Neural progenitor cell (in vitro differentiated cells): Measurements from ENCODE around the gene CALHM2. TPM values are rescaled to one million over a fixed set of nuclear protein-coding genes. Genes with fewer than 3 reads are reported as not detected.
A peak's percentile ranks its signal among the peaks of the same experiment; 100 is the strongest.

Source experiments
- DNase-seq: peaks from one replicate; pipeline ENCODE4 v3.0.0-alpha.2; 2016; ENCODE audit warnings: low spot score
- H2AFZ ChIP-seq: fragments of 200-600 bp; sonication (generic); replicated peaks from 2 replicates; pipeline ENCODE4 v1.6.1; 2016; ENCODE audit warnings: antibody characterized with exemption
- H3F3A ChIP-seq: fragments of 200-600 bp; sonication (generic); 2 replicates; pipeline ENCODE4 v1.6.1; 2016; ENCODE audit warnings: antibody characterized with exemption, low read depth
- H3K27ac ChIP-seq: fragments of 200-600 bp; sonication (generic); 2 replicates; pipeline ENCODE4 v1.5.1; 2016; ENCODE audit warnings: mild to moderate bottlenecking
- H3K27me3 ChIP-seq: fragments of 200-600 bp; sonication (generic); 2 replicates; pipeline ENCODE4 v1.6.1; 2016; ENCODE audit warnings: mild to moderate bottlenecking, moderate library complexity
- H3K36me3 ChIP-seq: fragments of 200-600 bp; sonication (generic); 2 replicates; pipeline ENCODE4 v1.5.1; 2016
- H3K4me1 ChIP-seq: fragments of 200-600 bp; sonication (generic); 2 replicates; pipeline ENCODE4 v1.6.1; 2016; ENCODE audit warnings: mixed run types
- H3K4me2 ChIP-seq: fragments of 200-600 bp; sonication (generic); 2 replicates; pipeline ENCODE4 v1.6.1; 2016
- H3K4me3 ChIP-seq: fragments of 200-600 bp; sonication (generic); 2 replicates; pipeline ENCODE4 v1.5.1; 2016
- H3K79me2 ChIP-seq: fragments of 200-600 bp; sonication (generic); 2 replicates; pipeline ENCODE4 v1.6.1; 2016; ENCODE audit warnings: low read depth
- H3K9ac ChIP-seq: fragments of 200-600 bp; sonication (generic); 2 replicates; pipeline ENCODE4 v1.6.1; 2016
- H3K9me3 ChIP-seq: fragments of 200-600 bp; sonication (generic); 2 replicates; pipeline ENCODE4 v1.5.1; 2016; ENCODE audit warnings: low read depth
- H4K20me1 ChIP-seq: fragments of 200-600 bp; sonication (generic); 2 replicates; pipeline ENCODE4 v1.6.1; 2016; ENCODE audit warnings: low read depth
- H3K27ac Mint-ChIP-seq: 3 replicates; pipeline ENCODE4 v1.8.0; 2021; ENCODE audit warnings: mixed read lengths
- H3K27me3 Mint-ChIP-seq: 2 replicates; pipeline ENCODE4 v1.8.0; 2022; ENCODE audit warnings: low read depth, mild to moderate bottlenecking, inconsistent platforms, moderate library complexity, mixed read lengths; ENCODE audit not compliant: insufficient read depth
- H3K36me3 Mint-ChIP-seq: 3 replicates; pipeline ENCODE4 v1.8.0; 2021; ENCODE audit warnings: mixed read lengths
- H3K4me1 Mint-ChIP-seq: 3 replicates; pipeline ENCODE4 v1.8.0; 2021; ENCODE audit warnings: mixed read lengths
- H3K4me3 Mint-ChIP-seq: 3 replicates; pipeline ENCODE4 v1.8.0; 2021; ENCODE audit warnings: mild to moderate bottlenecking, moderate library complexity, mixed read lengths
- H3K9me3 Mint-ChIP-seq: 3 replicates; pipeline ENCODE4 v1.8.0; 2020; ENCODE audit warnings: mixed read lengths
- EZH2 ChIP-seq: fragments of 200-600 bp; sonication (generic); IDR thresholded peaks from 2 replicates; pipeline ENCODE4 v1.6.1; 2017; ENCODE audit warnings: antibody characterized with exemption, mild to moderate bottlenecking, moderate library complexity
- EZH2phosphoT487 ChIP-seq: fragments of 200-600 bp; sonication (generic); IDR thresholded peaks from 2 replicates; pipeline ENCODE4 v1.6.1; 2017; ENCODE audit warnings: antibody characterized with exemption
- total RNA-seq: library from RNA; depleted of rRNA; stranded (reverse); fragments of >200 nt; gene quantifications from 2 replicates; pipeline ENCODE4 v1.2.3, GENCODE V29; 2015; ENCODE audit warnings: low replicate concordance
- TF ChIP-seq, protein P1 (sequence below): fragments of 200-600 bp; sonication (generic); IDR thresholded peaks from 2 replicates; pipeline ENCODE4 v1.5.1; 2017; ENCODE audit warnings: antibody characterized with exemption, mild to moderate bottlenecking

Gene CALHM2
- total RNA-seq, 1 donor from 2014 or later: not detected

DNA sequence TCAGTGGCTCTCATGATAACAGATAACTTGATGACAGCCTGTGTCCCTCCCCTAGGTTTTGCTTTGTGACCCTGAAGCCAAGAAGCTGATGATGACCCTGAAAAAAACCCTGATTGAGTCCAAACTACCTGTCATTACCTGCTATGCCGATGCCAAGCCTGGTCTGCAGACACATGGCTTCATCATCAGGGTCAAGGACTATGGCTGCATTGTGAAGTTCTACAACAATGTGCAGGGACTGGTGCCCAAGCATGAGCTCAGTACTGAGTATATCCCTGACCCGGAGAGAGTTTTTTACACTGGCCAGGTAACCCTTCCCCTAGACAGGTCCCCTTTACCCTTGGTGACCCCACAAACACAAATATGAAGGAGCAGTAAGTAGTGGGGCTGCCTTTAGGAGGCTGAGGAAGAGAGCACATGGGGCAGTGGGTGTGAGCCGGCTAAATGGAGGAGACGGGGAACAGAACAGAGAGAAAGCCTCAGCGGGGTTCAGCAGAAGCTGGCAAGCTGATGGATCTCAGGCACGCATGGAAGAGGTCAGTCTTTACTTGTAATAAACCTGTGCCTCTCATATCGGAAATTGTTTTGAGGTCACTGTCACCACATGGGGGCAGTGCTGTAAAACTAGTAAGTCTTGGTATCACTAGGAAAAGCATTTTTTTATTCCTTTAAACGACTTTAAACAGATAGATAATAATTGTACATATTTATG lies 35.6 kb downstream of the CALHM2 start:
- Mint-ChIP-seq H3K4me3 (no peak overlapping the region), H3K36me3 (peaks cover 31% of the 10 kb centered on the region), H3K27ac (no peak overlapping the region), H3K27me3 (no peaks in the 10 kb centered on the region), H3K4me1 (no peaks in the 10 kb centered on the region), H3K9me3 (no peaks in the 10 kb centered on the region)
- H4K20me1 ChIP-seq: no peaks in the 10 kb centered on the region
- no peak overlapping the region for H3K27ac ChIP-seq
- no peaks in the 10 kb centered on the region for H3K4me1 ChIP-seq
- TF ChIP-seq, protein P1, sequence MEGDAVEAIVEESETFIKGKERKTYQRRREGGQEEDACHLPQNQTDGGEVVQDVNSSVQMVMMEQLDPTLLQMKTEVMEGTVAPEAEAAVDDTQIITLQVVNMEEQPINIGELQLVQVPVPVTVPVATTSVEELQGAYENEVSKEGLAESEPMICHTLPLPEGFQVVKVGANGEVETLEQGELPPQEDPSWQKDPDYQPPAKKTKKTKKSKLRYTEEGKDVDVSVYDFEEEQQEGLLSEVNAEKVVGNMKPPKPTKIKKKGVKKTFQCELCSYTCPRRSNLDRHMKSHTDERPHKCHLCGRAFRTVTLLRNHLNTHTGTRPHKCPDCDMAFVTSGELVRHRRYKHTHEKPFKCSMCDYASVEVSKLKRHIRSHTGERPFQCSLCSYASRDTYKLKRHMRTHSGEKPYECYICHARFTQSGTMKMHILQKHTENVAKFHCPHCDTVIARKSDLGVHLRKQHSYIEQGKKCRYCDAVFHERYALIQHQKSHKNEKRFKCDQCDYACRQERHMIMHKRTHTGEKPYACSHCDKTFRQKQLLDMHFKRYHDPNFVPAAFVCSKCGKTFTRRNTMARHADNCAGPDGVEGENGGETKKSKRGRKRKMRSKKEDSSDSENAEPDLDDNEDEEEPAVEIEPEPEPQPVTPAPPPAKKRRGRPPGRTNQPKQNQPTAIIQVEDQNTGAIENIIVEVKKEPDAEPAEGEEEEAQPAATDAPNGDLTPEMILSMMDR: peak; percentile 64
- no peak for TF ChIP-seq EZH2phosphoT487
- peak; percentile 59 for DNase-seq
- peaks cover 12% of the 10 kb centered on the region for H3K36me3 ChIP-seq
- no peaks in the 10 kb centered on the region for H3K27me3 ChIP-seq
- H3F3A ChIP-seq: no peaks in the 10 kb centered on the region
- H3K79me2 ChIP-seq: no peaks in the 10 kb centered on the region
- H3K9me3 ChIP-seq: no peaks in the 10 kb centered on the region
- H3K9ac ChIP-seq: no peak overlapping the region
- no peak overlapping the region for H2AFZ ChIP-seq
- H3K4me3 ChIP-seq: no peak overlapping the region
- no peak overlapping the region for H3K4me2 ChIP-seq

DNA sequence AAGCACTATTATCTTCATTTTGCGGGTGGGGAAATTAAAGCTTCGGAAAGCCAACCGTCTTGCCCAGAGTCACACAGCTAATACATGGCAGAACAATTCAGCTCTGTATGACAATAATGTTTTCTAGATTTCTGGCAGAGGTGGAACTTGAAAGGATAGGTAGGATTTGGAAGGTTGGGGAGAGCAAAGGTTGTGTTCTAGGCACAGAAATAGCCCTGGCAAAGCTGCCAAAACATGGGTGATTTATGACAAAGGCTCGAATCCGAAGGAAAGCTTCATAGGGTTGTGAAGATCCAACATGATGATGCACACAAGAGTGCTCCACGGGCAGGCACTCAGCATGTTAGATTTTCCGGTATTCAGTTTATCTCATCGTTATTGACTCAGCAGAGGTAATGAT lies 36.6 kb downstream of the CALHM2 start:
- Histone ChIP-seq H3F3A (no peaks in the 10 kb centered on the region), H3K36me3 (peaks cover 12% of the 10 kb centered on the region), H3K27me3 (no peaks in the 10 kb centered on the region), H2AFZ (no peak overlapping the region), H3K9me3 (no peaks in the 10 kb centered on the region), H3K4me2 (no peak overlapping the region), H3K27ac (no peak overlapping the region), H3K79me2 (no peaks in the 10 kb centered on the region), H4K20me1 (no peaks in the 10 kb centered on the region), H3K4me3 (no peak overlapping the region), H3K9ac (no peak overlapping the region), H3K4me1 (no peaks in the 10 kb centered on the region)
- H3K36me3 Mint-ChIP-seq: peaks cover 27% of the 10 kb centered on the region
- H3K9me3 Mint-ChIP-seq: no peaks in the 10 kb centered on the region
- no peaks in the 10 kb centered on the region for H3K27me3 Mint-ChIP-seq
- H3K4me3 Mint-ChIP-seq: no peak overlapping the region
- H3K27ac Mint-ChIP-seq: no peak overlapping the region
- H3K4me1 Mint-ChIP-seq: no peaks in the 10 kb centered on the region
- no peak for TF ChIP-seq EZH2phosphoT487
- TF ChIP-seq, protein P1: no peak
- no peak for TF ChIP-seq EZH2
- no peak for DNase-seq

DNA sequence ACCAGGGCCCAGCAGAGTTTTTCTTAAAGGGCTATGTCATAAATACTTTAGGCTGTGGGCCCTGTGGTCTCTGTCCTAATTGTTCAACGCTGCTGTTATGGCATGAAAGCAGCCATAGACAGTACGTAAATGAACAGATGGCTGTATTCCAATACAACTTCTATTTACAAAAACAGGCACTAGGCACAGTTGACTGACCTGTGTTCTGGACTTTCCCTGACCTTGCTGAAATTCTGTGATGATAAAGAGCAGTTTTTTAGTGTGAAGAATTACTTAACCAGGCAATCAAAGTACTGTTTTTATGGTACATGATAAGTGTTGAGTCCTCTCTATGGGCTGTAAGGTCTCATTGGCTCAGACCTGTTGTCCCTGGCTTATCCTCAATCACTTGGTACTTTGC lies 38.6 kb downstream of the CALHM2 start:
- H3K27ac ChIP-seq: no peak overlapping the region
- H3K27me3 ChIP-seq: no peaks in the 10 kb centered on the region
- Mint-ChIP-seq H3K27me3 (no peaks in the 10 kb centered on the region), H3K36me3 (peaks cover 29% of the 10 kb centered on the region), H3K27ac (no peak overlapping the region), H3K9me3 (no peaks in the 10 kb centered on the region), H3K4me1 (no peaks in the 10 kb centered on the region), H3K4me3 (no peak overlapping the region)
- H4K20me1 ChIP-seq: no peaks in the 10 kb centered on the region
- no peaks in the 10 kb centered on the region for H3K4me1 ChIP-seq
- H3K79me2 ChIP-seq: no peaks in the 10 kb centered on the region
- H3K9me3 ChIP-seq: no peaks in the 10 kb centered on the region
- TF ChIP-seq, protein P1: no peak
- TF ChIP-seq EZH2 (no peak), EZH2phosphoT487 (no peak)
- no peak overlapping the region for H3K4me3 ChIP-seq
- peaks cover 12% of the 10 kb centered on the region for H3K36me3 ChIP-seq
- no peak overlapping the region for H3K4me2 ChIP-seq
- DNase-seq: no peak
- no peaks in the 10 kb centered on the region for H3F3A ChIP-seq
- H3K9ac ChIP-seq: no peak overlapping the region
- H2AFZ ChIP-seq: no peak overlapping the region
